ENCODE results near the gene CNOT6. TPM values are rescaled to one million over a fixed set of nuclear protein-coding genes. Genes with fewer than 3 reads are reported as not detected.

CNOT6 gene
- total RNA-seq, 3 donors from 2014 or later = 29.5 to 33.0 (median 30.4) TPM

GRCh38 chr5:180589771-180590542 lies 95.8 kb downstream of the CNOT6 start:
- Mint-ChIP-seq H3K4me3 (no peak overlapping the region), H3K36me3 (ENCODE audit: insufficient read depth) (no peaks in the 10 kb centered on the region), H3K27me3 (ENCODE audit: low read depth) (peaks cover 35% of the 10 kb centered on the region), H3K9me3 (no peaks in the 10 kb centered on the region), H3K4me1 (ENCODE audit: low read depth) (peaks cover 3% of the 10 kb centered on the region)
- no peak for DNase-seq
- ATAC-seq = peak in 1 of 2 donors; percentile 25

- H3K27me3 Mint-ChIP-seq (ENCODE audit: low read depth) = peaks cover 35% of the 10 kb centered on the region
- H3K36me3 Mint-ChIP-seq (ENCODE audit: insufficient read depth) = no peaks in the 10 kb centered on the region
- ATAC-seq (peak in 1 of 2 donors; percentile 18), DNase-seq (no peak)
- H3K4me3 Mint-ChIP-seq = no peak overlapping the region
- H3K4me1 Mint-ChIP-seq (ENCODE audit: low read depth) = peaks cover 3% of the 10 kb centered on the region
- H3K9me3 Mint-ChIP-seq = no peaks in the 10 kb centered on the region
These were observed 96.5 kb downstream of the CNOT6 start for GRCh38 chr5:180590543-180591310.

DNA sequence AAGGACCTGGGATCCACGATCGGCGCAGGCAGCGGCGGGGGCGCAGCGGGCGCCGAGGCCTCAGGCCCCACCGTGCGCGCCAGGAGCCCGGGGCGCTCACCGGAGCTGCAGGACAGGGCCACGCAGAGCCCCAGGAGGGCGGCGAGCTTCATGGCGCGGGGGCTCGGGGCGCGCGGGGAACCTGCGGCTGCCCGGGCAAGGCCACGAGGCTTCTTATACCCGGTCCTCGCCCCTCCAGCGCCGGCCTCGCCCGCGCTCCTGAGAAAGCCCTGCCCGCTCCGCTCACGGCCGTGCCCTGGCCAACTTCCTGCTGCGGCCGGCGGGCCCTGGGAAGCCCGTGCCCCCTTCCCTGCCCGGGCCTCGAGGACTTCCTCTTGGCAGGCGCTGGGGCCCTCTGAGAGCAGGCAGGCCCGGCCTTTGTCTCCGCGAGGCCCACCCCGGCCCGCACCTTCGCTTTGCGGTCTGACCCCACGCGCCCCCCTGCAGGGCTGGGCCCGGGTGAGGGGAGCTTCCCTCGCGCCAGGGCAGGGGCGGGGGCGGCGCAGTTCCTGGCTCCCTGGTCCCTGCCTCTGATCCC lies 97.2 kb downstream of the CNOT6 start, which contains the start of gene SCGB3A1:
TSS of gene SCGB3A1 (minus strand) at position 189 of the 577 bp plus-strand sequence. CDS start at position 152, 37 bp downstream.
- no peak for DNase-seq

GRCh38 chr5:180592176-180592575 lies 98.0 kb downstream of the CNOT6 start:
- no peak for DNase-seq
- Mint-ChIP-seq H3K4me3 (no peak overlapping the region), H3K4me1 (ENCODE audit: low read depth) (peaks cover 3% of the 10 kb centered on the region), H3K9me3 (no peaks in the 10 kb centered on the region), H3K27me3 (ENCODE audit: low read depth) (peaks cover 33% of the 10 kb centered on the region), H3K36me3 (ENCODE audit: insufficient read depth) (no peaks in the 10 kb centered on the region)
- ATAC-seq = no peak

More for the DNA sequence above, 97.2 kb downstream of the CNOT6 start, which contains the start of gene SCGB3A1:
- H3K9me3 Mint-ChIP-seq = no peaks in the 10 kb centered on the region
- peak in 1 of 2 donors; percentile 18 for ATAC-seq
- H3K4me3 Mint-ChIP-seq = no peak within 1 kb of the TSS
- H3K27me3 Mint-ChIP-seq (ENCODE audit: low read depth) = peaks cover 35% of the 10 kb centered on the region
- no peaks in the 10 kb centered on the region for H3K36me3 Mint-ChIP-seq (ENCODE audit: insufficient read depth)
- H3K4me1 Mint-ChIP-seq (ENCODE audit: low read depth) = peaks cover 3% of the 10 kb centered on the region

- H3K36me3 Mint-ChIP-seq (ENCODE audit: insufficient read depth) = no peaks in the 10 kb centered on the region
- no peaks in the 10 kb centered on the region for H3K9me3 Mint-ChIP-seq
- no peak overlapping the region for H3K4me3 Mint-ChIP-seq
- peaks cover 31% of the 10 kb centered on the region for H3K27me3 Mint-ChIP-seq (ENCODE audit: low read depth)
- H3K4me1 Mint-ChIP-seq (ENCODE audit: low read depth) = peaks cover 3% of the 10 kb centered on the region
- no peak for ATAC-seq
- no peak for DNase-seq
These were observed 99.4 kb downstream of the CNOT6 start for GRCh38 chr5:180593446-180594206.

GRCh38 chr5:180594311-180595045 lies 100.3 kb downstream of the CNOT6 start:
- H3K9me3 Mint-ChIP-seq = no peaks in the 10 kb centered on the region

GRCh38 chr5:180595046-180595379 lies 100.8 kb downstream of the CNOT6 start:
- Mint-ChIP-seq H3K36me3 (ENCODE audit: insufficient read depth) (no peaks in the 10 kb centered on the region), H3K4me1 (ENCODE audit: low read depth) (peaks cover 3% of the 10 kb centered on the region), H3K9me3 (no peaks in the 10 kb centered on the region), H3K27me3 (ENCODE audit: low read depth) (peaks cover 19% of the 10 kb centered on the region), H3K4me3 (no peak overlapping the region)
- DNase-seq (no peak), ATAC-seq (no peak)

More at GRCh38 chr5:180594311-180595045, 100.3 kb downstream of the CNOT6 start:
- DNase-seq (no peak), ATAC-seq (peak in 1 of 2 donors; percentile 18)
- Mint-ChIP-seq H3K36me3 (ENCODE audit: insufficient read depth) (no peaks in the 10 kb centered on the region), H3K4me3 (no peak overlapping the region), H3K27me3 (ENCODE audit: low read depth) (peaks cover 24% of the 10 kb centered on the region), H3K4me1 (ENCODE audit: low read depth) (peaks cover 3% of the 10 kb centered on the region)

DNA sequence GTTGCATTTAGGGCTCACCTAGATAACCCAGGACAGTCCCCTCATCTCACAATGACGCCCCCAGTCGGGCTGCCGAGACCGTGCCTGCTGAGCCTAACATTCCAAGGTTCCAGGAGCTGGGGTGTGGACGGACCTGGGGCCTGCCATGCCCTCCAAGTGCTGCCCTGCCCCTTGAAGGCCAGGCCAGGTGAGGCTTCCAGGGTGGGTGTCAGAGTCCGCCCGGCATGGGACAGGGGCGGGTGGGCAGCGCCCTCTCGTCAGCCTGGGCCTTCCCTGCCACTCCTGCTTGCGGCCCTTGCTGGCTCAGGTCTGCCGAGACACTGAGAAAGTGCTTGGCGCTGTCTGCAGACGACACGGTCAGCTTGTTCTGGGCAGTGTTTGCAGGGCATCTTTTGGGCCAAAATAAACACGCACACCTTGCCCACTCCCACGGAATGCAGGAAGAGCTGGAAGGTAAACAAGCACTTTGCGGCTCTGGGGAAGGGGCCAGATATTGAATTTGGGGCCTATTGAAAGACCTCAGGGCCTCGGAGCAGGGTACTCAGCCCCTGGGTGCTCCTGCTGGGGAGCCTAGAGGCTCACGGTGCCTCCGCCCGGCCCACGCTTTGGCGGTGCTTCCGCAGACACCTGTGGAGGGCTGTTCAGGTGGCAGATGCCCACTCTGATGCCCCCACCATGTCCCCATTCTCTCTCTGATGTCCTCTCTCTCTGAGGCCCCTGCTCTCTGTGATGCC lies 101.4 kb downstream of the CNOT6 start:
- DNase-seq (no peak), ATAC-seq (no peak)
- Mint-ChIP-seq H3K4me1 (ENCODE audit: low read depth) (peaks cover 3% of the 10 kb centered on the region), H3K36me3 (ENCODE audit: insufficient read depth) (no peaks in the 10 kb centered on the region), H3K27me3 (ENCODE audit: low read depth) (peaks cover 19% of the 10 kb centered on the region), H3K4me3 (no peak overlapping the region), H3K9me3 (no peaks in the 10 kb centered on the region)

DNA sequence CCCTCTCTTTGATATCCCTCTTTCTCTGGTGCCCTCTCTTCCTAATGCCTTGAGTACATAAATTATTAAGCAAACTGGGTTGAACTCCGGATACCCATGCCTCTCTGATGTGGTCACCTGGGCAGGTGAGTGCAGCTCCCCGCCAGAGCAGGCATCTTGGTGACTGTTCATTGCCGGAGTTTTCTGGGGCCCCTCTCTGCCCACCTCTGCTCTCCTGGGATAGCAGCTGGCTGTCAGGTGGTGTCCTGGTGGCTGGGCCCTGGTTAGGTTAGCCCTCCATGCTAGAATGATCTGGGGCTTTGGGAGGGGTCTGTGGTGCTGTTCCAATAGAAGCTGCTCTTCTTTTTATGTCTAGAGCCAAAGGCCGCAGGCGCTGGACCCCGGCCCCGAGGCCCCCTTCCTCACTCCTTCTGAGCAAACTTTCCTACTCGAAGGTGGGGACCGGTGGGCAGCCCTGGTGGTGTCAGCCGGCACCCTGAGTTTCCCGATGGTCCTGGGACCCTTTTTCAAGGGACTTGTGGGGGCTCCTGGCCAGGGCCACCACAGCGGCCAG lies 102.0 kb downstream of the CNOT6 start:
- Mint-ChIP-seq H3K4me1 (ENCODE audit: low read depth) (peaks cover 3% of the 10 kb centered on the region), H3K36me3 (ENCODE audit: insufficient read depth) (no peaks in the 10 kb centered on the region), H3K27me3 (ENCODE audit: low read depth) (peaks cover 19% of the 10 kb centered on the region), H3K4me3 (no peak overlapping the region), H3K9me3 (no peaks in the 10 kb centered on the region)
- ATAC-seq (no peak), DNase-seq (no peak)

DNA sequence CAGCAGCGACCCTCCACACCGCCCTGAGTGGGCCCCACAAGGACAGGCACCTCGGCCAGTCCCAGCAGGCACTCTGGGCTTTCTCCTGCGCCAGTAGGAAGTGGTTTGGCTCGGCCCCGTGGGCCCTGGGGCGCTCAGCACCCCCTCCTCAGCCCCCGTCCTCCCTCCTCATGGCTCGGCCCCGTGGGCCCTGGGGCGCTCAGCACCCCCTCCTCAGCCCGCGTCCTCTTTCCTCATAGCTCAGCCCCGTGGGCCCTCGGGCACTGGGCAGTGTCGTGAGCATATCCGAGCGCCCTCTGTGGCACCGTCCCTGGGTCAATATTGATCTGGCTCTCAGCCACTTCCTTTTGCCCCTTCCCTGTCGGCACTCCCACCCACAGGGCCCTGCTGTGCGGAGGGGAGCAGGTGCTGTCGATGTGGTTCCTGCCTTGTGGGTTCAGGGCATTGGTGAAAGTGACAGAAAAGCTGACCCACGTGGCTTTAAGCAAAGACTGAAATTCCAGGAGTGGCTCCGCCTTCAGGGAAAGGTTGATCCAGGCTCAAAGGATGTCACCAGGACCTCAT lies 102.6 kb downstream of the CNOT6 start:
- Mint-ChIP-seq H3K27me3 (ENCODE audit: low read depth) (peaks cover 19% of the 10 kb centered on the region), H3K36me3 (ENCODE audit: insufficient read depth) (no peaks in the 10 kb centered on the region), H3K4me1 (ENCODE audit: low read depth) (peaks cover 3% of the 10 kb centered on the region), H3K9me3 (no peaks in the 10 kb centered on the region), H3K4me3 (no peak overlapping the region)
- ATAC-seq = no peak
- no peak for DNase-seq

DNA sequence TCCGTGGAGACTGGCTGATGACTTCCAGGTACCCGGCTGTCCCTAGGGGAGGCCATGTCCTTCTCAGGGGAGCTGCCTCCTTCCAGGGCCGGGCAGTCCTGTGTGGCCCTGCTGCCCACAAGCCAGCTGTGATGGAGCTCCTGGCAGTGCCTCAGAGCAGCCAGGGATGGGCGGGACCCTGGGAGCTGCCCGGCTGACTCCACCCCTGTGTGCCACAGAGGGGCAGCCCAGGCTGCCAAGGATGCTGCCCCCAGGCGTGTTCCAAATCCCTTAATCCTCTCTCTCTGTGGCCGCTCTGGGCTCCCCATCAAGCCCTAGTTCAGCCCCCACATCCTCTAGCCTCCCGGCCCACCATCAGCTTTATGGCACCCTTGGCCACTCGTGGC lies 104.1 kb downstream of the CNOT6 start:
- Mint-ChIP-seq H3K9me3 (no peaks in the 10 kb centered on the region), H3K27me3 (ENCODE audit: low read depth) (peaks cover 6% of the 10 kb centered on the region), H3K4me3 (no peak overlapping the region), H3K36me3 (ENCODE audit: insufficient read depth) (no peaks in the 10 kb centered on the region), H3K4me1 (ENCODE audit: low read depth) (no peaks in the 10 kb centered on the region)
- ATAC-seq = no peak
- DNase-seq = no peak

GRCh38 chr5:180598797-180599589 lies 104.8 kb downstream of the CNOT6 start:
- Mint-ChIP-seq H3K9me3 (no peaks in the 10 kb centered on the region), H3K4me3 (no peak overlapping the region), H3K4me1 (ENCODE audit: low read depth) (no peaks in the 10 kb centered on the region), H3K27me3 (ENCODE audit: low read depth) (peaks cover 2% of the 10 kb centered on the region), H3K36me3 (ENCODE audit: insufficient read depth) (no peaks in the 10 kb centered on the region)
- no peak for DNase-seq
- ATAC-seq = no peak
